MM.1S (cell line): ENCODE results near the gene LRRC8D.

ENCODE experiments used
- DNase-seq: peaks from one replicate; pipeline ENCODE4 v3.0.0-alpha.2; 2015
- H2AFZ ChIP-seq: fragments of 300-600 bp; sonication (generic); 2 replicates; pipeline ENCODE4 v1.6.0; 2016; ENCODE audit warnings: antibody characterized with exemption, low read length
- H3F3A ChIP-seq: fragments of 300-600 bp; sonication (generic); 2 replicates; pipeline ENCODE4 v1.6.1; 2016; ENCODE audit warnings: mild to moderate bottlenecking, antibody characterized with exemption, low read length, moderate library complexity, mixed read lengths; ENCODE audit not compliant: insufficient read depth
- H3K27ac ChIP-seq: fragments of 300-600 bp; sonication (generic); 2 replicates; pipeline ENCODE4 v1.5.1; 2016; ENCODE audit warnings: mild to moderate bottlenecking, low read length
- H3K27me3 ChIP-seq: fragments of 300-600 bp; sonication (generic); replicated peaks from 2 replicates; pipeline ENCODE4 v1.6.0; 2016; ENCODE audit warnings: low read length; ENCODE audit not compliant: insufficient read depth
- H3K36me3 ChIP-seq: fragments of 300-600 bp; sonication (generic); replicated peaks from 2 replicates; pipeline ENCODE4 v1.6.1; 2016; ENCODE audit warnings: mild to moderate bottlenecking, low read length, mixed read lengths; ENCODE audit not compliant: insufficient read depth
- H3K4me1 ChIP-seq: fragments of 300-600 bp; sonication (generic); 2 replicates; pipeline ENCODE4 v1.6.1; 2016; ENCODE audit warnings: low read length, mixed read lengths
- H3K4me2 ChIP-seq: fragments of 300-600 bp; sonication (generic); 2 replicates; pipeline ENCODE4 v1.6.0; 2016; ENCODE audit warnings: low read depth, low read length
- H3K4me3 ChIP-seq: fragments of 300-600 bp; sonication (generic); 2 replicates; pipeline ENCODE4 v1.5.1; 2016; ENCODE audit warnings: low read length, mixed read lengths
- H3K79me2 ChIP-seq: fragments of 300-600 bp; sonication (generic); 2 replicates; pipeline ENCODE4 v1.6.1; 2016; ENCODE audit warnings: mixed run types, low read length, mixed read lengths
- H3K9ac ChIP-seq: fragments of 300-600 bp; sonication (generic); 2 replicates; pipeline ENCODE4 v1.6.1; 2016; ENCODE audit warnings: low read length, mixed read lengths
- H3K9me2 ChIP-seq: fragments of 300-600 bp; sonication (generic); replicated peaks from 2 replicates; pipeline ENCODE4 v1.6.1; 2016; ENCODE audit warnings: mild to moderate bottlenecking, low read length, mixed read lengths; ENCODE audit not compliant: insufficient read depth
- H3K9me3 ChIP-seq: fragments of 300-600 bp; sonication (generic); replicated peaks from 2 replicates; pipeline ENCODE4 v1.6.1; 2016; ENCODE audit warnings: mild to moderate bottlenecking, low read length, mixed read lengths; ENCODE audit not compliant: insufficient read depth
- H4K20me1 ChIP-seq: fragments of 300-600 bp; sonication (generic); 2 replicates; pipeline ENCODE4 v1.6.1; 2016; ENCODE audit warnings: mild to moderate bottlenecking, low read length, moderate library complexity, mixed read lengths; ENCODE audit not compliant: insufficient read depth
- EZH2 ChIP-seq: fragments of 300-600 bp; sonication (generic); optimal IDR thresholded peaks from 2 replicates; pipeline ENCODE3; 2017; ENCODE audit warnings: low read depth, mild to moderate bottlenecking, antibody characterized with exemption, low read length, mixed read lengths
- EZH2phosphoT487 ChIP-seq: fragments of 300-600 bp; sonication (generic); IDR thresholded peaks from 2 replicates; pipeline ENCODE4 v1.6.1; 2018; ENCODE audit warnings: antibody characterized with exemption, low read length
- TF ChIP-seq, protein P1 (sequence below): fragments of 300-600 bp; sonication (generic); IDR thresholded peaks from 2 replicates; pipeline ENCODE4 v1.5.1; 2016; ENCODE audit warnings: antibody characterized with exemption, low read length, mixed read lengths

LRRC8D gene

DNA sequence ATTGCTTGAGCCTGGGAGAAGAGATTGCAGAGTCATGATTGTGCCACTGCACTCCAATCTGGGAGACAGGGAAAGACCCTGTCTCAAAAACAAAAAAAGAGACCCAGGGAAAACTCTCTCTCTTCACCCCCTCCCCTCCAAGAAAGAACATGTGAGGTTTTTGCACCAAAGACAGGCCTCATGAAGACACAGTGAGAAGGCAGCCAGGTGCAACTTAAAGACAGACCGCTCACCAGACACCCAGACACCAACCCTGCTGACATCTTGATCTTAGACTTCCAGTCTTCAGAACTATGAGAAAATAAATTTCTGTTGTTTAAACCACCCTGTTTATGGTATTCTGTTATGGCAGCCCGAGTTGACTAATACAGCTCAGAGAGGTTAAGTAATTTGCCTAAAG, 13.3 kb upstream of the LRRC8D start:
- Histone ChIP-seq H3K36me3 (no peaks in the 10 kb centered on the region), H3K79me2 (no peaks in the 10 kb centered on the region), H2AFZ (no peak overlapping the region), H3K9me2 (no peaks in the 10 kb centered on the region), H3K9ac (no peak overlapping the region), H3K4me1 (no peaks in the 10 kb centered on the region), H3K27ac (no peak overlapping the region), H3K4me2 (no peak overlapping the region), H3K4me3 (no peak overlapping the region), H3K9me3 (no peaks in the 10 kb centered on the region), H4K20me1 (no peaks in the 10 kb centered on the region), H3K27me3 (no peaks in the 10 kb centered on the region), H3F3A (no peaks in the 10 kb centered on the region)
- no peak for DNase-seq
- TF ChIP-seq EZH2 (no peak), EZH2phosphoT487 (no peak)

DNA sequence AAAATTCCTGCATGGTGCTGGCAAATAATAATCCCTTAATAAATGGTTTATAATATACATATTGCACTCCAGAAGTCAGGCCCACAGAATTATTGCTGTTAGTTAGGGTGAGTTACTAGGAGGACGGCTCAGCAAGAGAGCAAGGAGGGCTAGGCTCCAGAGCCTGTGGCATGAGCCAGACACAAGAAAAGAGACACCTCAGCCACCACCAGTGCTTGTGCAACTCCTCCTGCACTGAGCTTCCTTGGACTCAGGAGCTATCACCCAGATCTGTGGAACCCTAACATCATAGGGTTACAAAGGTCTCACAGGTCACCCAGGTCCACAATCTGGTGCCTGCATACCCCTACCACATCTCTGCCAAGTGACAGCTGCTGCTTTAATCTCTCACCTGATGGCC, 12.8 kb upstream of the LRRC8D start:
- Histone ChIP-seq H3K27ac (no peak overlapping the region), H2AFZ (no peak overlapping the region), H3F3A (no peaks in the 10 kb centered on the region), H3K36me3 (no peaks in the 10 kb centered on the region), H3K4me2 (no peak overlapping the region), H4K20me1 (no peaks in the 10 kb centered on the region), H3K9me3 (no peaks in the 10 kb centered on the region), H3K4me1 (no peaks in the 10 kb centered on the region), H3K9ac (no peak overlapping the region), H3K79me2 (no peaks in the 10 kb centered on the region), H3K9me2 (no peaks in the 10 kb centered on the region), H3K4me3 (no peak overlapping the region), H3K27me3 (no peaks in the 10 kb centered on the region)
- DNase-seq: no peak
- TF ChIP-seq, protein P1, sequence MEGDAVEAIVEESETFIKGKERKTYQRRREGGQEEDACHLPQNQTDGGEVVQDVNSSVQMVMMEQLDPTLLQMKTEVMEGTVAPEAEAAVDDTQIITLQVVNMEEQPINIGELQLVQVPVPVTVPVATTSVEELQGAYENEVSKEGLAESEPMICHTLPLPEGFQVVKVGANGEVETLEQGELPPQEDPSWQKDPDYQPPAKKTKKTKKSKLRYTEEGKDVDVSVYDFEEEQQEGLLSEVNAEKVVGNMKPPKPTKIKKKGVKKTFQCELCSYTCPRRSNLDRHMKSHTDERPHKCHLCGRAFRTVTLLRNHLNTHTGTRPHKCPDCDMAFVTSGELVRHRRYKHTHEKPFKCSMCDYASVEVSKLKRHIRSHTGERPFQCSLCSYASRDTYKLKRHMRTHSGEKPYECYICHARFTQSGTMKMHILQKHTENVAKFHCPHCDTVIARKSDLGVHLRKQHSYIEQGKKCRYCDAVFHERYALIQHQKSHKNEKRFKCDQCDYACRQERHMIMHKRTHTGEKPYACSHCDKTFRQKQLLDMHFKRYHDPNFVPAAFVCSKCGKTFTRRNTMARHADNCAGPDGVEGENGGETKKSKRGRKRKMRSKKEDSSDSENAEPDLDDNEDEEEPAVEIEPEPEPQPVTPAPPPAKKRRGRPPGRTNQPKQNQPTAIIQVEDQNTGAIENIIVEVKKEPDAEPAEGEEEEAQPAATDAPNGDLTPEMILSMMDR: no peak
- TF ChIP-seq EZH2phosphoT487 (no peak), EZH2 (no peak)

DNA sequence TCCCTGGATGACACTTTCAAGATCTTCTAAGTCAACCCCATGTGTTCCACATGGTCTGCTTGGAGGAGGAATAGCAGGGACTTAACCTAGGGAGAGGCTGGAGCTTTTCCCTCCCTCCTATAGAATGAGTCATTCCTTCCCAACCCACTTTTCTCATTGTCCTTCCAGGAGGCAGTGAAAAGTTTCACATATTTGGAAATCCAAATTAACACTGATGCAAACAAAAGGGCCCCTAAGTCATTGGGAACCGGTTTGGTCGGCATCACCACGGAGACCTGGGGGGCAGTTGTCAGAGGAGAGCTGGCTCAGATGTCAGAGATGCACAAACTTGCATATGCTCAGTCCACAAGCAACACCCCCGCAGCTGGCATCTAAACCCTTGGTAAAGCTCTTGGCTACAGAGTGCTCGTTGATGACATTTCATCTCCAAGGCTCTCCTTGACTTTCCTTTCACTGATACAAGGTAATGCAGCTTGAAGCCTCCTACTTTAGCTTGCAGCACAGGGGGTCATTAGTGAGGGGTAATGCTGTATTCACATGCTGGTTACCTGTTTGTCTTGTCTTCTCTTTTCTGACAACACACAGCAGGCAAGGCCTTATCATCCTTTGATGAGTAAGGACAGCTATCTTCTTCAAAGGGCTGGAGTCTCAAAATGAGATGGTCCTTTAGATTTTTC, 12.3 kb upstream of the LRRC8D start:
- no peaks in the 10 kb centered on the region for H3K9me2 ChIP-seq
- H3K27ac ChIP-seq: no peak overlapping the region
- no peaks in the 10 kb centered on the region for H3K27me3 ChIP-seq
- no peaks in the 10 kb centered on the region for H3K36me3 ChIP-seq
- no peaks in the 10 kb centered on the region for H4K20me1 ChIP-seq
- H3K4me2 ChIP-seq: no peak overlapping the region
- H2AFZ ChIP-seq: no peak overlapping the region
- H3K9ac ChIP-seq: no peak overlapping the region
- H3K79me2 ChIP-seq: no peaks in the 10 kb centered on the region
- H3F3A ChIP-seq: no peaks in the 10 kb centered on the region
- no peaks in the 10 kb centered on the region for H3K9me3 ChIP-seq
- H3K4me3 ChIP-seq: no peak overlapping the region
- DNase-seq: no peak
- TF ChIP-seq EZH2phosphoT487 (no peak), EZH2 (no peak)
- TF ChIP-seq, protein P1: no peak
- no peaks in the 10 kb centered on the region for H3K4me1 ChIP-seq

DNA sequence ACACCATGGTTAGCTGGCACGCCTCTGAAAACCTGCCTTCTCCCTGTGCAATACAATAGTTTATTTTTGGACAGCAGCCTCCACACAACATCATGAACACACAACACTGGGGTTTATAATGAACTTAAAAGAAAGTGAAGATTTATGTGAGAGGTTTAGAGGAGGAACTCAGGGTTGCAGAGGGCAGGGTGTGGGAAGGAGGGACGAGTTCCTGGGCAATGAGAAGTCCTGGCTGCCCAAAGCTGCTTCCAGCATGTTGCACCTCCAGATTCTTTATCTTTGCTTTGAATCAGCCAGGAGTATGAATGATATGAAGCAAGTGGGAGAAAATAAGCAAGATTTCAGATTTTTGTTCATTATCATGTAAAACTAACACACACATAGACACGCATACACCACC, 11.3 kb upstream of the LRRC8D start:
- Histone ChIP-seq H3K9ac (no peak overlapping the region), H2AFZ (no peak overlapping the region), H3K4me3 (no peak overlapping the region), H3K4me2 (no peak overlapping the region), H3K79me2 (no peaks in the 10 kb centered on the region), H4K20me1 (no peaks in the 10 kb centered on the region), H3K27me3 (no peaks in the 10 kb centered on the region), H3K27ac (no peak overlapping the region), H3K4me1 (no peaks in the 10 kb centered on the region), H3F3A (no peaks in the 10 kb centered on the region), H3K9me2 (no peaks in the 10 kb centered on the region), H3K36me3 (no peaks in the 10 kb centered on the region), H3K9me3 (no peaks in the 10 kb centered on the region)
- TF ChIP-seq, protein P1: no peak
- TF ChIP-seq EZH2 (no peak), EZH2phosphoT487 (no peak)
- no peak for DNase-seq
